HUES6 (cell line): ENCODE data around the gene IL9.

Experiments used
- H3K27ac ChIP-seq: 2 replicates; pipeline ENCODE4 v1.7.0; 2013; ENCODE audit warnings: low read depth, mild to moderate bottlenecking, low read length, inconsistent platforms
- H3K27me3 ChIP-seq: 2 replicates; pipeline ENCODE4 v1.6.1; 2013; ENCODE audit warnings: low read length; ENCODE audit not compliant: control insufficient read depth, insufficient read depth
- H3K36me3 ChIP-seq: 2 replicates; pipeline ENCODE4 v1.6.1; 2013; ENCODE audit warnings: low read length; ENCODE audit not compliant: control insufficient read depth, insufficient read depth
- H3K4me1 ChIP-seq: 2 replicates; pipeline ENCODE4 v1.6.1; 2013; ENCODE audit warnings: low read length; ENCODE audit not compliant: control insufficient read depth, insufficient read depth
- H3K4me3 ChIP-seq: 2 replicates; pipeline ENCODE4 v1.5.1; 2013; ENCODE audit warnings: low read depth, low read length
- H3K9ac ChIP-seq: one replicate; pipeline ENCODE4 v1.6.1; 2013; ENCODE audit warnings: mild to moderate bottlenecking, low read length
- H3K9me3 ChIP-seq: 2 replicates; pipeline ENCODE4 v1.6.1; 2013; ENCODE audit warnings: low read depth, low read length; ENCODE audit not compliant: control insufficient read depth, insufficient read depth

Gene IL9

DNA sequence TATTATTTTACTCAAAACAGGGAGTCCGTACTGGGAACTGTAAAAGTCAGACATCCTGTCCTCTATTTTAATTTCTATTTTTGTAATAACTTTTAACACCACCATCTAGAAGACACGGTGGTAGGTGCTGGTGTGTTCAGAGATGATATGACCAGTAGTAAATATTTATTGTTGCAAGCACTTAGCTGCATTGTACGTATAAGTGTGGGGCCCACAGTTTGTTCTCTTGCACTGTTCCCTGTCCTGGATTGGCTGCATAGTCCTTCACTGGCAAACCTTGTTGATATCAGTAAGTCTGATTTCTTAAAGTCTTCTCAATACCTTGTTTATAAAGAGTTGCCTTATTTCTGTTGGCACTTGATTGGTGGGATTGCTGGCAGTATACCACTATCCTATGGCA is 24.6 kb upstream of the IL9 start:
- no peak overlapping the region for H3K27ac ChIP-seq
- H3K9ac ChIP-seq: no peak overlapping the region
- no peaks in the 10 kb centered on the region for H3K4me1 ChIP-seq
- H3K27me3 ChIP-seq: peaks cover 73% of the 10 kb centered on the region
- H3K9me3 ChIP-seq: no peaks in the 10 kb centered on the region
- no peaks in the 10 kb centered on the region for H3K36me3 ChIP-seq
- no peak overlapping the region for H3K4me3 ChIP-seq

DNA sequence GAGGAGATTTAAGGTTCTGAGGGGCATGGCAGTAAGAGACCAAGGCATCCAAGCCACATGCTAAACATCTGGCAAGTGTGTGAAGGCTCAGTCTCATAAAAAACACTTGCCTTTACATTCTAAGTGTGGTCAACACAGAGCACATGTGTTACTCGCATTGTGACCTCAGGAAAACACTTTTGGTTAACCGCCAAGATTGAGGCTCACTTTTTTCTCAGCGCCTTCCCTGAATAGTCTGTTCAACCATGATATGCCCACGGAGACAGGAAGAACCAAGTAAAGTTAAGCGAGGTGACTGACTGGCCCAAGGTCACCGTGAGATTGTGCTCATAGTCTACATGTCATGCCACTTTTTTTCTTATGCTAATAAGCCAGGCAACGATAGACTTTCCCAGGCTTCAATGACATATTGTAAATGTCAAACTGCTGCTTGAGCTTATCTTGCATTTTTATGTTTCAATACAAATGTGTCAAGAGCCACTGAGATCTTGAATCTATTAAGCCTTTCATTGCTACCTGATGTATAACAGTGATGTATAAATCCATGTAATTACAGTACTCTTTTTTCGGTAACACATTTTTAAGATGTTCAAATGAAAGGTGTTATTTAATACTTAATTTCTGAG is 21.1 kb upstream of the IL9 start:
- H3K4me1 ChIP-seq: no peaks in the 10 kb centered on the region
- peaks cover 72% of the 10 kb centered on the region for H3K27me3 ChIP-seq
- no peaks in the 10 kb centered on the region for H3K9me3 ChIP-seq
- no peak overlapping the region for H3K4me3 ChIP-seq
- no peaks in the 10 kb centered on the region for H3K36me3 ChIP-seq
- no peak overlapping the region for H3K9ac ChIP-seq
- no peak overlapping the region for H3K27ac ChIP-seq

DNA sequence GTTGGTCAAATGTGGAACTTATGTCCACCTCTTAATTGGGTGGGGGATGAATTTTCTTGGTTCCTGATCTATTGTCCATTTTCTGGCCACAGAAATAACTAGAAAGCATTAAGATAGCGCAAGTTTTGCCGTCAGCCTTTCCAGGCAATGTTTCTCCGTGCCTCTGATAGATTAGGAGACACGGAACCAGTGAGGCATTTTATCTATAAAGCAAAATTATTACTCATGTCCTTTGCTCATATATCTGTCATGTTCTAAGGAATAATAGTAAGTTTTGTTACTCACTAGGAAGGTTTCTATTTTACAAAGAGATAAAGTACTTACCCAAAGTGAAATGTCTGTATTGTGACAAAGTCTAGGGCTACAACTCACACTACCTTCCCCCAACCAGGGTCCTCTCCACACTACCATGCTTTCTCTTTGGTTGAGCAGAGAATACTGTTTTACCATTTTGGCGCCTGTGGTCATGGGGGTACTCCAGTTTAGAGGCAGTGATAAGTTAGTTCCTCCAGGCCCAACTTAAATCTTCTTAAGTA is 19.9 kb upstream of the IL9 start:
- Histone ChIP-seq H3K4me3 (no peak overlapping the region), H3K27me3 (peaks cover 83% of the 10 kb centered on the region), H3K9me3 (no peaks in the 10 kb centered on the region), H3K4me1 (no peaks in the 10 kb centered on the region), H3K36me3 (no peaks in the 10 kb centered on the region), H3K9ac (no peak overlapping the region), H3K27ac (no peak overlapping the region)

- Histone ChIP-seq H3K27ac (no peak overlapping the region), H3K9ac (no peak overlapping the region), H3K27me3 (peaks cover 94% of the 10 kb centered on the region), H3K4me1 (no peaks in the 10 kb centered on the region), H3K9me3 (no peaks in the 10 kb centered on the region), H3K4me3 (no peak overlapping the region), H3K36me3 (no peaks in the 10 kb centered on the region)
Observed at GRCh38 chr5:135913713-135914626, 18.3 kb upstream of the IL9 start.

DNA sequence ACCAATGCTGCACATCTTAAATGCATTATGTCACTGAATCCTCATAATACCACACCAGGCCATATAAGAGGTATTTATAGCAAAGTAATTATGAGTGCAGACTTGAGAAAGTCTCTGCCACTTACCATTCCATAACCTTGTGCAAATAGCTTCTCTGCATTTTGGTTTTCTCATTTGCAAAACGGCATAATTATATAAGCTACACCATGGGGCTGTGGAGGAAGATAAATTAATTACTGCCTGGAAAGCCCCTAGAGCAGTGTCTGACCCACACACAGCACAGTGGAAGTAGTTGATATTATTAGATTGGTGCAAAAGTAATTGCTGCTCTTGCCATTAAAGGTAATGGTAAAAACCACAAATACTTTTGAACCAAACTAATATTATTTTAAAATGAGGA is 9.5 kb upstream of the IL9 start:
- no peaks in the 10 kb centered on the region for H3K4me1 ChIP-seq
- H3K27me3 ChIP-seq: peaks cover 38% of the 10 kb centered on the region
- H3K9me3 ChIP-seq: no peaks in the 10 kb centered on the region
- no peak overlapping the region for H3K4me3 ChIP-seq
- H3K9ac ChIP-seq: no peak overlapping the region
- H3K36me3 ChIP-seq: no peaks in the 10 kb centered on the region
- H3K27ac ChIP-seq: no peak overlapping the region

GRCh38 chr5:135901633-135902032 is 6.0 kb upstream of the IL9 start:
- Histone ChIP-seq H3K27me3 (peaks cover 19% of the 10 kb centered on the region; the same call in 1 of the 2 replicates), H3K27ac (no peak overlapping the region), H3K36me3 (no peaks in the 10 kb centered on the region), H3K4me3 (no peak overlapping the region), H3K4me1 (no peaks in the 10 kb centered on the region), H3K9me3 (no peaks in the 10 kb centered on the region), H3K9ac (no peak overlapping the region)

- peaks cover 17% of the 10 kb centered on the region; the same call in 1 of the 2 replicates for H3K27me3 ChIP-seq
- H3K4me3 ChIP-seq: no peak overlapping the region
- no peaks in the 10 kb centered on the region for H3K9me3 ChIP-seq
- no peak overlapping the region for H3K27ac ChIP-seq
- no peak overlapping the region for H3K9ac ChIP-seq
- H3K36me3 ChIP-seq: no peaks in the 10 kb centered on the region
- no peaks in the 10 kb centered on the region for H3K4me1 ChIP-seq
Observed at GRCh38 chr5:135900276-135900675, 4.6 kb upstream of the IL9 start.

- no peak overlapping the region for H3K9ac ChIP-seq
- H3K36me3 ChIP-seq: no peaks in the 10 kb centered on the region
- no peak overlapping the region for H3K4me3 ChIP-seq
- peaks cover 14% of the 10 kb centered on the region; the same call in 1 of the 2 replicates for H3K27me3 ChIP-seq
- no peaks in the 10 kb centered on the region for H3K4me1 ChIP-seq
- H3K9me3 ChIP-seq: no peaks in the 10 kb centered on the region
- H3K27ac ChIP-seq: no peak overlapping the region
Observed at GRCh38 chr5:135898651-135899050, 3.0 kb upstream of the IL9 start.

- H3K27ac ChIP-seq: no peak overlapping the region
- no peaks in the 10 kb centered on the region for H3K4me1 ChIP-seq
- H3K36me3 ChIP-seq: no peaks in the 10 kb centered on the region
- H3K9me3 ChIP-seq: no peaks in the 10 kb centered on the region
- H3K9ac ChIP-seq: no peak overlapping the region
- H3K27me3 ChIP-seq: peaks cover 9% of the 10 kb centered on the region; the same call in 1 of the 2 replicates
- H3K4me3 ChIP-seq: no peak overlapping the region
Observed at GRCh38 chr5:135894789-135895188, 852 bp downstream of the IL9 start.

GRCh38 chr5:135894276-135894675 is 1.4 kb downstream of the IL9 start:
- H3K27ac ChIP-seq: no peak overlapping the region
- no peak overlapping the region for H3K9ac ChIP-seq
- H3K36me3 ChIP-seq: no peaks in the 10 kb centered on the region

DNA sequence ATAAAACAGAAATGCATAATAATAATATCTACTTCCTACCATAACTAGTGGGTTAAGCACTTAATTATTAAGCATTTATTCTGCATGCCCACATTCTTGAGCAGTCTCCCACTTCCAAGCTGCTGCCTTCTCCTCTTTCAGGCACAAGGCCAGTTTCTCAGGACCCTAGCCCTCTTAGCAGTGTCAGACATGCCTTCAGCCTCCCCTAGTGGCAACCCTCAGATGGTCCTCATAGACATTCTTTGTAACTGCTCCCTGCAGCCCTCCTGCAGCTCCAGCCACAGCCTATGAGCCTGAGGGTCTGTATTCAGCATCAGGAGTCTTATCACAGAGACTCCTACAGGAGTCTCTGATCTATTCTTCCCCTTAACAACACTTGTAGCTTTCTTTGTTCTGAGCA is 3.9 kb downstream of the IL9 start:
- Histone ChIP-seq H3K4me3 (no peak overlapping the region), H3K27ac (no peak overlapping the region), H3K27me3 (peaks cover 16% of the 10 kb centered on the region), H3K36me3 (no peaks in the 10 kb centered on the region), H3K9ac (no peak overlapping the region), H3K9me3 (no peaks in the 10 kb centered on the region), H3K4me1 (peaks cover 9% of the 10 kb centered on the region; the same call in 1 of the 2 replicates)

More at GRCh38 chr5:135894276-135894675, 1.4 kb downstream of the IL9 start:
- Histone ChIP-seq H3K27me3 (peaks cover 9% of the 10 kb centered on the region; the same call in 1 of the 2 replicates), H3K4me1 (no peaks in the 10 kb centered on the region), H3K4me3 (no peak overlapping the region), H3K9me3 (no peaks in the 10 kb centered on the region)
